Ishikawa (cell line): ENCODE results near the gene P4HA1.

ENCODE experiments used
- RAD21 ChIP-seq: IDR thresholded peaks from 2 replicates; pipeline ENCODE4 v1.6.1; 2012; ENCODE audit warnings: low read depth
- TF ChIP-seq, protein P1 (sequence below): IDR thresholded peaks from 2 replicates; pipeline ENCODE4 v1.6.1; 2012

- TF ChIP-seq RAD21, result no peak
- TF ChIP-seq, protein P1, sequence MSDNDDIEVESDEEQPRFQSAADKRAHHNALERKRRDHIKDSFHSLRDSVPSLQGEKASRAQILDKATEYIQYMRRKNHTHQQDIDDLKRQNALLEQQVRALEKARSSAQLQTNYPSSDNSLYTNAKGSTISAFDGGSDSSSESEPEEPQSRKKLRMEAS, result no peak
These were observed 77.6 kb downstream of the P4HA1 start for GRCh38 chr10:73019100-73019499.
